ENCODE measurements around the gene HIVEP2.

Gene HIVEP2

DNA sequence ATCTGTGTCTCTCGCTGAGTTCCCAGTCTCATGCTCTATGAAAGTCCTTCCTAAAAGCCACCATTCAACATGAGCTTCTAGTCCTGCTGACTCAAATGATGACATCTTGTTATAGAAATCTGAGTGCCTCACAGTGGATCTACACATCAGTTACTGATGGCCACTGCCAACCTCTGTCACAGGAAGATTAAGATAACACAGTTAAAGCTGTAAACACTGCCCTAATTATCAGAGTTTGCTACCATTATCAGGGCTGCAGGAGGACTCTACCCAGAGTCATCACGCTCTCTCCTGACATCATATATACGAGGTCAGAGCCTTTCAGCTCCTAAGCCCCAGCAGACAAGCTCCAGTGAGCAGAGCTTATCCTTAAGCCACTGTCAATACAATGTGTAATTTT, 63.2 kb downstream of the HIVEP2 start:
- Histone ChIP-seq H3K4me2 (ENCODE audit: low read length) (no peak overlapping the region), H3K36me3 (ENCODE audit: control insufficient read depth, insufficient read depth, low read length) (no peaks in the 10 kb centered on the region), H2AFZ (no peak overlapping the region), H3K27ac (no peak overlapping the region), H3K9me3 (ENCODE audit: control insufficient read depth, low read length) (no peaks in the 10 kb centered on the region), H3K4me1 (peaks cover 15% of the 10 kb centered on the region), H3K79me2 (peaks cover 38% of the 10 kb centered on the region), H3K9ac (no peak overlapping the region), H3K4me3 (ENCODE audit: low read depth, low read length) (no peak overlapping the region), H3K27me3 (ENCODE audit: control insufficient read depth, insufficient read depth, low read length) (no peaks in the 10 kb centered on the region)
- TF ChIP-seq, protein P1, sequence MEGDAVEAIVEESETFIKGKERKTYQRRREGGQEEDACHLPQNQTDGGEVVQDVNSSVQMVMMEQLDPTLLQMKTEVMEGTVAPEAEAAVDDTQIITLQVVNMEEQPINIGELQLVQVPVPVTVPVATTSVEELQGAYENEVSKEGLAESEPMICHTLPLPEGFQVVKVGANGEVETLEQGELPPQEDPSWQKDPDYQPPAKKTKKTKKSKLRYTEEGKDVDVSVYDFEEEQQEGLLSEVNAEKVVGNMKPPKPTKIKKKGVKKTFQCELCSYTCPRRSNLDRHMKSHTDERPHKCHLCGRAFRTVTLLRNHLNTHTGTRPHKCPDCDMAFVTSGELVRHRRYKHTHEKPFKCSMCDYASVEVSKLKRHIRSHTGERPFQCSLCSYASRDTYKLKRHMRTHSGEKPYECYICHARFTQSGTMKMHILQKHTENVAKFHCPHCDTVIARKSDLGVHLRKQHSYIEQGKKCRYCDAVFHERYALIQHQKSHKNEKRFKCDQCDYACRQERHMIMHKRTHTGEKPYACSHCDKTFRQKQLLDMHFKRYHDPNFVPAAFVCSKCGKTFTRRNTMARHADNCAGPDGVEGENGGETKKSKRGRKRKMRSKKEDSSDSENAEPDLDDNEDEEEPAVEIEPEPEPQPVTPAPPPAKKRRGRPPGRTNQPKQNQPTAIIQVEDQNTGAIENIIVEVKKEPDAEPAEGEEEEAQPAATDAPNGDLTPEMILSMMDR (IDR thresholded peaks at IDR 0.05), result no peak

DNA sequence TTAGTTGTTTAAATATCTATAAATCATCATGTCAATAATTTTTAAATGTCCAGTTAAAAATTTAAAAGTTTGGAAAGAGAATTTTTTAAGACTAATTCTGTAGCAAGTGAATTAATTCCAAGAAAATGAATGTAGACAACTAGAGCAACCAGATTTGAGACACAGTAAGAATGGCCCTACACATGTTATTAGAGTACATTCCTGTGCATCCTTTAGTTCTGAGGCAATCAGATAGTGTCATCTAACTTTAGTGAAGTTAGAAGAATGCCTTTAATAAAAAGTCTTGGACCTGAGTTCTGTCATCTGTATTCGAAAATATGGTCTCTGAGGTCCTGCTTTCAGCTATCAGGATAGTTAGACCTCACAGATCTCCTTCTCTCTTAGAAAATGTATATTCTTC, 63.7 kb downstream of the HIVEP2 start:
- Histone ChIP-seq H3K9ac (no peak overlapping the region), H3K27ac (no peak overlapping the region), H3K79me2 (peaks cover 38% of the 10 kb centered on the region), H3K4me3 (ENCODE audit: low read depth, low read length) (no peak overlapping the region), H3K36me3 (ENCODE audit: control insufficient read depth, insufficient read depth, low read length) (no peaks in the 10 kb centered on the region), H3K9me3 (ENCODE audit: control insufficient read depth, low read length) (no peaks in the 10 kb centered on the region), H3K4me2 (ENCODE audit: low read length) (no peak overlapping the region), H2AFZ (no peak overlapping the region), H3K4me1 (peaks cover 15% of the 10 kb centered on the region), H3K27me3 (ENCODE audit: control insufficient read depth, insufficient read depth, low read length) (no peaks in the 10 kb centered on the region)
- TF ChIP-seq, protein P1 (IDR thresholded peaks at IDR 0.05), result no peak

DNA sequence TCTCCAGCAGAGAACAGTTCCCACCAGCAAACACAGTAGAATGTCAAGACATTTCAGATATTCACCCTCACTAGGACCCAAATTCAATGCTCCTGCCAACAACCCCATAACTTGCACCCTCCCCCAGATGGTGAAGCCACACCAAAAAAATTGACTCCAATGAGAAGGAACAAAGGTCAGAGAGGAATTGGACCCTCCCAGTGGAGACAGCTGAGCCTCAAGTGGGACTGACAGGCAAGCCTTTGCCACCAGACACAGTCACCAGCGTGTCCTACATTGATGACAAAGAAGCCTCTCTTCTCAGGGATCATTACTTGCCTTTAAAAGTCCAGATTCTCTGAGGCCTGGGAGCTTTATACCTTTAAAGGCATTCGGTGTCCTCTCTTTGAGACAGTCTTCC, 64.8 kb downstream of the HIVEP2 start:
- H3K4me3 ChIP-seq (ENCODE audit: low read depth, low read length), result no peak overlapping the region
- H3K4me1 ChIP-seq, result peaks cover 12% of the 10 kb centered on the region
- H3K27me3 ChIP-seq (ENCODE audit: control insufficient read depth, insufficient read depth, low read length), result no peaks in the 10 kb centered on the region
- no peaks in the 10 kb centered on the region for H3K36me3 ChIP-seq (ENCODE audit: control insufficient read depth, insufficient read depth, low read length)
- no peak overlapping the region for H3K4me2 ChIP-seq (ENCODE audit: low read length)
- H3K9ac ChIP-seq, result no peak overlapping the region
- H3K79me2 ChIP-seq, result peaks cover 38% of the 10 kb centered on the region
- H2AFZ ChIP-seq, result no peak overlapping the region
- TF ChIP-seq, protein P1 (IDR thresholded peaks at IDR 0.05), result no peak
- no peaks in the 10 kb centered on the region for H3K9me3 ChIP-seq (ENCODE audit: control insufficient read depth, low read length)
- H3K27ac ChIP-seq, result no peak overlapping the region

DNA sequence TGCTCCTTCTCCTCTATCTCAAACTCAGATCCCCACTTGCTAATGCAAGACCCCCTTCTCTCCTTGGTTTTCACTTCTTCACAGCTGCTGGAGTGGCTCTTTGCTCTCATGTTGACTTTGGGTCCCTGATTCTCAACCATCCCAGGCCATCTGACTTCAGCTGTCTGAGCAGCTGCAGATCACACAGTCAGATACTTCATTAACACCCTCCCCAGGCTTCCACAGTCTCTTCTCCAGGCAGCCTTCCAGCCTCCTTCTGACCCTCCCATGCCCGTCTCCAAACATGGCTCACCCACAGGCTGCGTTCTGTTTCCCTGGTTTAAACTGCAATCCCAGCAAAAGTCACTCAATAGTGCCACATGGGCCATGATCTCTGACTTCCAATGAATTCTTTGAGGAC, 65.4 kb downstream of the HIVEP2 start:
- no peaks in the 10 kb centered on the region for H3K36me3 ChIP-seq (ENCODE audit: control insufficient read depth, insufficient read depth, low read length)
- no peak overlapping the region for H3K4me2 ChIP-seq (ENCODE audit: low read length)
- no peak overlapping the region for H3K4me3 ChIP-seq (ENCODE audit: low read depth, low read length)
- no peak overlapping the region for H2AFZ ChIP-seq
- TF ChIP-seq, protein P1 (IDR thresholded peaks at IDR 0.05), result no peak
- peaks cover 6% of the 10 kb centered on the region for H3K4me1 ChIP-seq
- no peak overlapping the region for H3K27ac ChIP-seq
- H3K9ac ChIP-seq, result no peak overlapping the region
- H3K9me3 ChIP-seq (ENCODE audit: control insufficient read depth, low read length), result no peaks in the 10 kb centered on the region
- no peaks in the 10 kb centered on the region for H3K27me3 ChIP-seq (ENCODE audit: control insufficient read depth, insufficient read depth, low read length)
- H3K79me2 ChIP-seq, result peaks cover 33% of the 10 kb centered on the region

DNA sequence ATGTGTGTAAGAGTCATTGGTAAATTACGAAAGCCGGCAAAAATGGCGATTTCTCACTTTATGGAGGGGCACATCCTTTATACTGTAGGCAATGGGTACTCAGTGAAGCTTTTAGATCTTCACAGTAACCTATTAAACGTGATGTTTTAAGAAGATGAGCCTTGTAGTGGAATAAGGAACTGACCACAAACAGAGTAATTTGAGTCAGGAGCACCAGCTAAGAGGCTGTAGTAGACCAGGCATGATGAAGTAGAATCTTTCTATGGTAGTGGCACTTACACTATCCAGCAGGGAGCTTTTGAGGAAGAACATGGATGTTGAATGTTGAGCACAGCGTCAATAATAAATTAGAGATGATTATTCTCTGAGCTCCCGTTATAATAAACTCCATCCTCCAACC, 65.9 kb downstream of the HIVEP2 start:
- no peaks in the 10 kb centered on the region for H3K27me3 ChIP-seq (ENCODE audit: control insufficient read depth, insufficient read depth, low read length)
- H3K27ac ChIP-seq, result no peak overlapping the region
- no peaks in the 10 kb centered on the region for H3K36me3 ChIP-seq (ENCODE audit: control insufficient read depth, insufficient read depth, low read length)
- no peak overlapping the region for H3K9ac ChIP-seq
- TF ChIP-seq, protein P1 (IDR thresholded peaks at IDR 0.05), result no peak
- H3K4me1 ChIP-seq, result peaks cover 5% of the 10 kb centered on the region
- H3K4me2 ChIP-seq (ENCODE audit: low read length), result no peak overlapping the region
- H3K79me2 ChIP-seq, result peaks cover 31% of the 10 kb centered on the region
- H2AFZ ChIP-seq, result no peak overlapping the region
- no peaks in the 10 kb centered on the region for H3K9me3 ChIP-seq (ENCODE audit: control insufficient read depth, low read length)
- no peak overlapping the region for H3K4me3 ChIP-seq (ENCODE audit: low read depth, low read length)

Measured in parathyroid adenoma (tissue), 2 donors.